ENCODE results near the gene NUP133. TPM values are rescaled to one million over a fixed set of nuclear protein-coding genes. Genes with fewer than 3 reads are reported as not detected.

Gene NUP133
- total and polyA plus RNA-seq, 2 donors (not counting 1 experiment from before 2014, with no cell fraction given) = 10.5 to 50.5 TPM

- H3K27me3 Mint-ChIP-seq = peaks cover 16% of the 10 kb centered on the region
- Histone ChIP-seq H3K27me3 (replicated peaks in 1 of 4; ENCODE audit: control extremely low read depth in 1 of 4, control insufficient read depth in 3 of 4, insufficient read depth in 4 of 4, low read length in 3 of 4) (peaks cover 0 to 35% (median 19%) of the 10 kb centered on the region in 4 experiments), H3K27ac (ENCODE audit: low read length in 2 of 2) (no peak overlapping the region), H3K4me3 (ENCODE audit: control extremely low read depth in 1 of 5, extremely low read depth in 1 of 5, insufficient read depth in 1 of 5, low read depth in 2 of 5, low read length in 4 of 5) (no peak overlapping the region), H3K4me2 (replicated peaks; ENCODE audit: low read depth, low read length, poor library complexity, severe bottlenecking) (no peak overlapping the region), H4K20me1 (ENCODE audit: control insufficient read depth, insufficient read depth, low read length, poor library complexity, severe bottlenecking) (no peaks in the 10 kb centered on the region), H3K9ac (ENCODE audit: low read length) (no peak overlapping the region), H3K36me3 (replicated peaks in 1 of 2; ENCODE audit: control extremely low read depth in 1 of 2, control insufficient read depth in 1 of 2, extremely low read depth in 1 of 2, insufficient read depth in 2 of 2, low read length in 1 of 2) (peaks cover 0 to 16% of the 10 kb centered on the region in 2 experiments), H3K79me2 (ENCODE audit: control insufficient read depth, insufficient read depth, low read length) (no peaks in the 10 kb centered on the region), H3K4me1 (ENCODE audit: control insufficient read depth in 2 of 2, insufficient read depth in 2 of 2, low read length in 2 of 2) (peaks cover 5 to 9% of the 10 kb centered on the region in 2 donors), H3K9me3 (ENCODE audit: control extremely low read depth in 1 of 3, control insufficient read depth in 2 of 3, insufficient read depth in 1 of 3, low read length in 2 of 3) (peaks cover 0 to 17% (median 0%) of the 10 kb centered on the region in 3 donors), H2AFZ (ENCODE audit: insufficient read depth, low read depth, low read length, poor library complexity, severe bottlenecking) (no peak overlapping the region)
- no peak for DNase-seq
- no peak for ATAC-seq (ENCODE audit: low read depth)
- H3K4me3 Mint-ChIP-seq = no peak overlapping the region
- no peak for TF ChIP-seq EZH2 (IDR thresholded peaks at IDR 0.05; ENCODE audit: borderline replicate concordance, insufficient read depth, low read depth, low read length, poor library complexity, severe bottlenecking)
- no peak for TF ChIP-seq CTCF (IDR thresholded peaks at IDR 0.05)
- POLR2A ChIA-PET = no interaction called here
- intact Hi-C loops (cut with micrococcal nuclease) = no loop called here
- H3K9me3 Mint-ChIP-seq (ENCODE audit: insufficient read depth) = no peaks in the 10 kb centered on the region
- CTCF ChIA-PET = interaction anchor here (1.2 kb wide), 1 partner anchor 179 kb away, joined by 3 read pairs; no protein-coding TSS in a partner anchor
- 100% methylated on average over 1 of the region's 2 CpGs for WGBS (ENCODE audit: insufficient coverage)
- H3K27ac Mint-ChIP-seq = no peak overlapping the region
- peaks cover 3% of the 10 kb centered on the region for H3K4me1 Mint-ChIP-seq
Measured at GRCh38 chr1:229437443-229437842, 70.7 kb downstream of the NUP133 start.

GRCh38 chr1:229436201-229436600 is 71.9 kb downstream of the NUP133 start:
- CTCF ChIA-PET = interaction anchor here (0.6 kb wide), 1 partner anchor 177 kb away, joined by 3 read pairs; no protein-coding TSS in a partner anchor
- H3K4me1 Mint-ChIP-seq = peaks cover 10% of the 10 kb centered on the region

More at GRCh38 chr1:229436201-229436600, 71.9 kb downstream of the NUP133 start:
- Histone ChIP-seq H3K36me3 (replicated peaks in 1 of 2; ENCODE audit: control extremely low read depth in 1 of 2, control insufficient read depth in 1 of 2, extremely low read depth in 1 of 2, insufficient read depth in 2 of 2, low read length in 1 of 2) (peaks cover 0 to 11% of the 10 kb centered on the region in 2 experiments), H3K4me2 (replicated peaks; ENCODE audit: low read depth, low read length, poor library complexity, severe bottlenecking) (no peak overlapping the region), H3K4me3 (ENCODE audit: control extremely low read depth in 1 of 5, extremely low read depth in 1 of 5, insufficient read depth in 1 of 5, low read depth in 2 of 5, low read length in 4 of 5) (no peak overlapping the region), H3K9me3 (ENCODE audit: control extremely low read depth in 1 of 3, control insufficient read depth in 2 of 3, insufficient read depth in 1 of 3, low read length in 2 of 3) (peaks cover 0 to 21% (median 0%) of the 10 kb centered on the region in 3 donors), H3K4me1 (ENCODE audit: control insufficient read depth in 2 of 2, insufficient read depth in 2 of 2, low read length in 2 of 2) (peaks cover 15 to 18% of the 10 kb centered on the region in 2 donors), H3K27ac (ENCODE audit: low read length in 2 of 2) (no peak overlapping the region), H3K27me3 (replicated peaks in 1 of 4; ENCODE audit: control extremely low read depth in 1 of 4, control insufficient read depth in 3 of 4, insufficient read depth in 4 of 4, low read length in 3 of 4) (peaks cover 0 to 45% (median 25%) of the 10 kb centered on the region in 4 experiments), H3K79me2 (ENCODE audit: control insufficient read depth, insufficient read depth, low read length) (no peaks in the 10 kb centered on the region), H4K20me1 (ENCODE audit: control insufficient read depth, insufficient read depth, low read length, poor library complexity, severe bottlenecking) (no peaks in the 10 kb centered on the region), H2AFZ (ENCODE audit: insufficient read depth, low read depth, low read length, poor library complexity, severe bottlenecking) (no peak overlapping the region), H3K9ac (ENCODE audit: low read length) (no peak overlapping the region)
- Mint-ChIP-seq H3K27ac (no peak overlapping the region), H3K27me3 (peaks cover 26% of the 10 kb centered on the region), H3K9me3 (ENCODE audit: insufficient read depth) (no peaks in the 10 kb centered on the region), H3K4me3 (no peak overlapping the region)
- ATAC-seq (ENCODE audit: low read depth) (no peak), DNase-seq (no peak)
- 89% methylated on average over 7 of the region's 7 CpGs for WGBS (ENCODE audit: insufficient coverage)
- TF ChIP-seq CTCF (IDR thresholded peaks at IDR 0.05) (no peak), EZH2 (IDR thresholded peaks at IDR 0.05; ENCODE audit: borderline replicate concordance, insufficient read depth, low read depth, low read length, poor library complexity, severe bottlenecking) (no peak)
- POLR2A ChIA-PET = no interaction called here
- intact Hi-C loops (cut with micrococcal nuclease) = no loop called here
